ENCODE data around the gene DTX3. TPM values are rescaled to one million over a fixed set of nuclear protein-coding genes. Genes with fewer than 3 reads are reported as not detected.

DTX3 gene
- total RNA-seq, 1 donor from 2014 or later, result 21.7 TPM

DNA sequence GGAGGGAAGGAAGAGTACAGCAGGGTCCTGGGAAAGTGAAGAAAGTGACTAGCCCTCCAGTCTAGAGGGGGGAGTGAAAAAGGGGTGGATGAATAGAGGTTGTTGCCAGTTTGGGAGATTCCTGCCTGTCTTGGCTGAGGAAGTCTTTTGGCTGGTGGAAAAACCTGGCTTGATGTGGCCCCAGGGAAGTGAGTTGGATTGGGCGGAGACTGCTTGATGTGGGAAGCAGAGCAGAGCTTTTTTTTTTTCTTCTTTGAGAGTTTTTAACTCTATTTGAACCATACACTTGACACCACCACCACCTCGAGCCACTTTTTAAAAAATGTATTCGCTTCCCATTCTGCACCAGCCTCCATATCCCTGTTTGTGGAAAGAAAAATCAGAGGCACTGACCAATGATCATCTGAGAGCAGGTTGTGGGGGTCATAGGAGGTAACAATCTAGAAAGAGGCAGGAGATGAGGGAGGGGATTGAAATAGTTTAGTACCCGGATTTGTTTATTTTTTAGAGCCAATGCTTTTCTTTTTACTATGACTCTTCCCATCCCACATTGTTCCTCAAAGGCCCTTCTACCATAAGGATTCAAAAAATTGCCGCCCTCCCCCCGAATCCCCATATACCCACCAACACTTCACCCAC lies 690 bp upstream of the DTX3 start:
- H3K4me3 Mint-ChIP-seq (ENCODE audit: low read depth), result peak overlapping the region; percentile 75
- peaks cover 11% of the 10 kb centered on the region for H3K4me1 Mint-ChIP-seq (ENCODE audit: low read depth)
- no peak for DNase-seq (ENCODE audit: low spot score)
- intact Hi-C loops (cut with micrococcal nuclease), result loop anchor here (1.0 kb wide), 1 partner anchor 13 kb away; the partner anchor contains the start of gene PIP4K2C
- peaks cover 30% of the 10 kb centered on the region for H3K36me3 Mint-ChIP-seq (ENCODE audit: low read depth)
- H3K27ac Mint-ChIP-seq, result peak overlapping the region; percentile 86
- no peaks in the 10 kb centered on the region for H3K27me3 Mint-ChIP-seq (ENCODE audit: low read depth)
- no peaks in the 10 kb centered on the region for H3K9me3 Mint-ChIP-seq

DNA sequence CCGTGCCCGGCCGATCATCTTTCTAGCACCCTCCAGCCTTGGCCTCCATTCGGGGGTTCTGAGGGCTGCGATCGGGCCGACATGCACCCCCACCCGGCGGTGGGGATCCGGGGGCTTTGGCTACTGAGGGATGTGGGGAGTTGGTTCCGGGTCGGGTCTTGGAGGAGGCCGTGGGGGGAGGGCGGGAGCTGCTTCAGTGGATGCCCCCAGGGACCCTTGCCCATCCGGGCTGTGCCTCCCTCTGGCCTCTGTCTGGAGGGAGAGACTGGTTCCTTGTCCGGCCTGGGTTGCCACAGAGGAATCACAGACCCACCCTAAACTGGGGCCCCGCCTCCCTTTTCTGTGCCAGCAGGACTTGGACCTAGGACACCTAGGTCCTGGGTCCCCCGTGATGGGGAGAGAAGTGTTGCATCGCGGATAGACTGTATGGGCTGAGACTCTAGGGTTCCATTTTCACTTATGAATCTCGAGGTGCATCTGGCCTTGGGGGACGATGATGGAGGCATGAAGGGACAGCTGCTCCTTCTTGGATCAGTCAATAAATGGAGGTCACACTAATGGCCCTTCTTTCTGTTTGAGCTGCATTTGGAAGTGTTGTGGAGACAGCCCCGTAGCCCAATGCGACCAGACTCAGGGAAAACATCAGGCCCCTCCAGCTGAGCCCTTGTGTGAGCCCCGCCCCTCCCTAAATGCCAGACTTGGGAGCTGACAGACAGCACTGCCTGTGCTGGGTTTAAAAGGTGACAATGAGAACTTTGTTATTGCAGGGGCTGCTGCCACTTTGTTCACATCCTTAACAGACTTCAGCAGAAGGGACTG lies 577 bp downstream of the DTX3 start:
- no peak for DNase-seq (ENCODE audit: low spot score)
- intact Hi-C loops (cut with micrococcal nuclease), result loop anchor here (1.0 kb wide), 1 partner anchor 14 kb away; the partner anchor contains the start of gene PIP4K2C

DNA sequence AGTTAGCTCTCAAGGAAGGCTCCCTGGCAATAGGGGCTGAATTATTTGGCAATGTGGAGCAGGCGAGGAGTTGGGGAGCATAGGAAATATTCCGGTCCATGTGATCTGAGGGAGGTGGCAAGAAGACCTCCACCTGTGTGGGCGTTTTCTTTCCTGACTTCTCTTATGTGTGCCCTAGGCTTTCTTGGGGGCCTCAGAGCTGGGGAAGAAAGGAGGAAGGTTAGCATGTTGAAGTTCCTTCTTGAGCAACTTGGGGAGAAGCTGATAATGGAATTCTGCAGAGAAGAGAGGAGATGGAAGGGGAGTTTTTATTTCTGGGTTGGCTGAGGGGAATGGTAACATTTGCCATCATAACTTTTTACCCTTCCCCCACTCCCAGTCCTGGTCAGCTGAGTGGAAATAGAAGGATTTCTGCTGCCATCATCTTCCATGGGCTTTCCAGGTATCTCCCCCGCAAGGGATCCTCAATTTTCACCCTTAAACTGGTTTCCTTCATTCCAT lies 1.2 kb downstream of the DTX3 start:
- Mint-ChIP-seq H3K4me1 (ENCODE audit: low read depth) (peaks cover 12% of the 10 kb centered on the region), H3K9me3 (no peaks in the 10 kb centered on the region), H3K36me3 (ENCODE audit: low read depth) (peaks cover 19% of the 10 kb centered on the region), H3K27me3 (ENCODE audit: low read depth) (peaks cover 3% of the 10 kb centered on the region), H3K4me3 (ENCODE audit: low read depth) (peak overlapping the region; percentile 74), H3K27ac (no peak overlapping the region)
- DNase-seq (ENCODE audit: low spot score), result no peak
- intact Hi-C loops (cut with micrococcal nuclease), result no loop called here

More for the DNA sequence above, 577 bp downstream of the DTX3 start:
- Mint-ChIP-seq H3K4me3 (ENCODE audit: low read depth) (peak overlapping the region; percentile 74), H3K27ac (peak overlapping the region; percentile 60), H3K4me1 (ENCODE audit: low read depth) (peaks cover 11% of the 10 kb centered on the region), H3K9me3 (no peaks in the 10 kb centered on the region), H3K27me3 (ENCODE audit: low read depth) (peaks cover under 1% of the 10 kb centered on the region), H3K36me3 (ENCODE audit: low read depth) (peaks cover 20% of the 10 kb centered on the region)

DNA sequence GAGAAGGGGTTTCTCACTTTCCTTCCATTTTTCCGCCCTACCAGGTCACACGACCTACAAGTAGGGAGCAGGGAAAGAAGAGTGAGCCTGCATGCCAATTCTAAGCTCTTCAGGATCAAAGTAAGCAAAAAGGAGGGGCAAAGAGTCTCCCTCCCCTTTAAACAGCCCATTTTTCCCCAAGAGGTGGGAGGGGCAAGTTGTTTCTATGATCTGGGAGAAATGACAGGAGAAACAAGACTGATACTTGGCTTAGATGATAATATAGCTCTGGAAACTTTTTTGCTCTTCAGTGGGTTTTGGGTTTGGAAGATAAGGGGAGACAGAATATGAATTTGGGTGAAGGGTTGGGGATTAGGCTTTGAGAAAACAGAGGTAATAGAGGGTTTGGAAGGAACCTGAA lies 1.8 kb downstream of the DTX3 start:
- peaks cover 3% of the 10 kb centered on the region for H3K27me3 Mint-ChIP-seq (ENCODE audit: low read depth)
- H3K4me3 Mint-ChIP-seq (ENCODE audit: low read depth), result no peak overlapping the region
- intact Hi-C loops (cut with micrococcal nuclease), result no loop called here
- H3K9me3 Mint-ChIP-seq, result no peaks in the 10 kb centered on the region
- H3K4me1 Mint-ChIP-seq (ENCODE audit: low read depth), result peaks cover 12% of the 10 kb centered on the region
- DNase-seq (ENCODE audit: low spot score), result no peak
- no peak overlapping the region for H3K27ac Mint-ChIP-seq
- peaks cover 17% of the 10 kb centered on the region for H3K36me3 Mint-ChIP-seq (ENCODE audit: low read depth)

DNA sequence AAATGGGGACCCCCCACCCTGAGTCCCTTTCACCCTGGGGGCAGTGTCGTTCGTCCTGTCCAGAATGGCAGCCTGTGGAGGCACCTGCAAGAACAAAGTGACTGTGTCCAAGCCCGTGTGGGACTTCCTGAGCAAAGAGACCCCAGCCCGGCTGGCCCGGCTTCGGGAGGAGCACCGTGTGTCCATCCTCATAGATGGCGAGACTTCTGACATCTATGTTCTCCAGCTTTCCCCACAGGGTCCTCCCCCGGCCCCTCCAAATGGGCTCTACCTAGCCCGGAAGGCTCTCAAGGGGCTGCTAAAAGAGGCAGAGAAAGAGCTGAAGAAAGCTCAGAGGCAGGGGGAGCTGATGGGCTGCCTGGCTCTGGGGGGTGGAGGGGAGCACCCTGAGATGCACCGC lies 2.2 kb downstream of the DTX3 start:
- H3K27ac Mint-ChIP-seq, result no peak overlapping the region
- DNase-seq (ENCODE audit: low spot score), result no peak
- peaks cover 13% of the 10 kb centered on the region for H3K36me3 Mint-ChIP-seq (ENCODE audit: low read depth)
- no peak overlapping the region for H3K4me3 Mint-ChIP-seq (ENCODE audit: low read depth)
- intact Hi-C loops (cut with micrococcal nuclease), result no loop called here
- H3K27me3 Mint-ChIP-seq (ENCODE audit: low read depth), result peaks cover 3% of the 10 kb centered on the region
- peaks cover 12% of the 10 kb centered on the region for H3K4me1 Mint-ChIP-seq (ENCODE audit: low read depth)
- no peaks in the 10 kb centered on the region for H3K9me3 Mint-ChIP-seq

DNA sequence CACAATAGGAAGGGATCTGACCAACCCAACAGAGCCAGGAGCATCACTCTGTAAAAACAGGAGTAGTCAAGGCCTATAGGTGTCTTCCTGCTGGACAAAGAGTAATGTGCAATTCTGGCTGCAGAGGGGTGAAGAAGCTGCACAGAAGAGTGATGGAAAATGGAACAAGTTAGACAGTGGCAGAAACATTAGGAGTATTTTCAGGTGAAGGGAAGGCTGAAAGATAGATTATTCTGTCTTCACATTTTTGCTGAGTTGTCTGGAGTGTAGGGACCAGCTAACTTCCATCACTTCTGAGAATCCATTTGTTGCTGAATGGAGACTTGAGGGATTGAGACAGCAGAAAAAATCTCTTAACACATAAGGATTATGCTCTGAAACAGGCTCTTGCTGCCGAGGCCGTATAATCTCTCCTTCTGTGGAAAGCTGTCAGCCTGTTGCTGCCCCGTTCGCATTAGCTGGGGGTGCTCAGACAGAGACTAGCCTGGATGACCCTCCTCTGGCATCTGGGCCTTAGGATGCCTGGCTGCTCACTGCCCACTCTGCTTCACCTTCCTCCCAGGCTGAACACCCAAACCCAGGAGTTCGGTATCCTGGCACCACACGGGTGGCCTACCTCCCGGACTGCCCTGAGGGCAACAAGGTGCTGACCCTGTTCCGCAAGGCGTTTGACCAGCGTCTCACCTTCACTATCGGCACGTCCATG lies 3.5 kb downstream of the DTX3 start:
- no peak for DNase-seq (ENCODE audit: low spot score)
- peaks cover 2% of the 10 kb centered on the region for H3K36me3 Mint-ChIP-seq (ENCODE audit: low read depth)
- H3K4me1 Mint-ChIP-seq (ENCODE audit: low read depth), result peaks cover 12% of the 10 kb centered on the region
- H3K9me3 Mint-ChIP-seq, result no peaks in the 10 kb centered on the region
- no peak overlapping the region for H3K27ac Mint-ChIP-seq
- no peak overlapping the region for H3K4me3 Mint-ChIP-seq (ENCODE audit: low read depth)
- H3K27me3 Mint-ChIP-seq (ENCODE audit: low read depth), result peaks cover 13% of the 10 kb centered on the region
- intact Hi-C loops (cut with micrococcal nuclease), result no loop called here

DNA sequence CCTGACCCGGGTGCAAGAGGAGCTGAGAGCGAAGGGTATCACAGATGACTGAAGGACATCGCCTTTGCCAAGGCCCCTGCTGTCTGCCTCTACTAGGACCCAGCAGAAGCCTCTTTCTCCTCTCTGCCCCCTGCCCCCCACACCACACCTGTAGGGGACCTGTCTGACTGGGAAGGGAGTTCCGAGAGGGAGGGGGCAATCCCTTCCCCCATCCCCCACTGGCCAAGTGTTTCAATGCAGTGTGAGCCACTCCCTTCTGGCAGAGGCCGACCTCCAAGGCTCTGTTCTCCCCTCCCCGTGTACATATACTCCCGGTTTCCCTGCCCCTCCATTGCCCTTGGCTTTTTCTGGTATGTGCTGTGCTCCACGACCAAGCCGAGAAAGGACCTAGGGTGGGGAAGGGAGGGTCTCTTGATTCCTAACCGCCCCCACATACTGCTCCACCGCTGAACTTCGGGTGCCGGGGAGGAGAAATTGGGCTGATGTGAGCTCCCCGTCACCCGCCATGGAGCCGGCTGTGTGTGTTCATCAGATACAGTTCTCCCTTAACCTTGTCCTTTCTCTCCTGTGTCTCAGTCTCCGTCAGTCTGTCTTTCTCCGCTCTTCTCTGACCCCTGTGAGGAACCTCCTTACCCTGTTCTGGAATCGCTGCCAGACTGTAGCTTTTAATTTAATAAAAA lies 4.6 kb downstream of the DTX3 start:
- Mint-ChIP-seq H3K9me3 (no peaks in the 10 kb centered on the region), H3K4me1 (ENCODE audit: low read depth) (peaks cover 10% of the 10 kb centered on the region), H3K4me3 (ENCODE audit: low read depth) (no peak overlapping the region), H3K27ac (no peak overlapping the region), H3K36me3 (ENCODE audit: low read depth) (no peaks in the 10 kb centered on the region), H3K27me3 (ENCODE audit: low read depth) (peaks cover 18% of the 10 kb centered on the region)
- intact Hi-C loops (cut with micrococcal nuclease), result no loop called here
- no peak for DNase-seq (ENCODE audit: low spot score)

DNA sequence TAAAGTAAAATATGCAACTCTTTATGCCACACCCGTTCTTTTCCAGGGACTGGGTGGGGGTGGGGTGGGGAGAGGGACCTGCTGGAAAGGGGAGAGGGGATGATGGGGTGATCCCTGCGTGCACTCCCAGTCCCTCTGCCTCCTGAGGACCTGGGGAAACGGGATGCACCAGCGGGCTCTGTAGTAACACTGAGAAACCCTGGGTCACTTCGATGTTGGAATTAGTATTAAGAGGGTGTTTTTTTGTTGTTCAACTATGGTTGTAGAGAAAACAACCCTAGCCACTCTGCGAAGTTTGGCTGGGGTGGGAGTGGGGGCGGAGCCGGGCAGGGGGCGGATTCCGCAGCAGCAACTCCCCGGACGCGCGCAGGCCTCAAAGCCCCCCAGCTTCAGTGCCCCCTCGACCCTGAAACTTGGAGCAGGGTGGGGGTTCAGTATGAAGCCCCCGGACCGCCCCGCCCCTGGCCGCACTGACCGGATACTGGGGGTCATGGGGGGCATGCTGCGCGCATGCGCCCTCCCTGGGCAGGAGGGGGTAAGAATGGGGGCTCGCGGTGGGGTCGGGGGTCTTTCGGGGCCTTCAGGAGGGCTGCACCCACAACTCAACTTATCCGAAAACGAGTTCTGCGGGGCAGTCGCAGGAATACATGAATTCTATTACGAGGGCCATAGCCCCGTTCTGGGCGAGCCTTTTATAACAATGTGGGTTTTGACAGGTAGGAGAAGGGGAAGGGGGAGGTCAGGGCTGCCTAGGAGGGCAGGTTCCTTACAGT lies 5.3 kb downstream of the DTX3 start:
- Mint-ChIP-seq H3K9me3 (no peaks in the 10 kb centered on the region), H3K4me1 (ENCODE audit: low read depth) (peaks cover 8% of the 10 kb centered on the region), H3K27me3 (ENCODE audit: low read depth) (peaks cover 25% of the 10 kb centered on the region), H3K4me3 (ENCODE audit: low read depth) (peak overlapping the region; percentile 73), H3K36me3 (ENCODE audit: low read depth) (no peaks in the 10 kb centered on the region), H3K27ac (no peak overlapping the region)
- no peak for DNase-seq (ENCODE audit: low spot score)
- intact Hi-C loops (cut with micrococcal nuclease), result no loop called here

DNA sequence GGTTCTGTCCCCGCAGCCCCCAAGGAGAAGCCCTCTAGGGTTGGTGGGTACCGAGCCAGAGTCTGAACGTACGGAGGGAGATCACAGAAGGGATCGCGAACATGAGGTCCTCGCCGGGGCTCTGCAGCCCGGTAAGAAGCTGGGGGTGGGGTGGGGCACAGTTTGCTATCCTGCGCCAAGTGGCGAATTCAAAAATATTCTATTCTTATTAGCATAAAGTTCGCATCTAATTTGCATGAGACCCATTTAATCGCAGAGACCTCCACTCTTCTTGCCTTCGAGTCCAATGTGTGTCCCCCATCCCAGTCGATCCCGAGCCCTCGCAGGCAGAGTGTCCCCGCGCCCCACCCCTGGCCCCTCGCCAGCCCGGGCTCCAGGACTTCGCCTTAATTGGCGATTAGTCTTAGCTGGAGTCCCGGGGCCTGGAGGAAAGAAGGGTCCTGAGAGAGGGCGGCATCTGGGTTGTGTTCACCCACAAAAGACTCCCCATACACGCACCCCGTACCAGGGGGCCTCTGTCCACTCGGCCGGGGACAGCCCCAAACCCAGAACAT lies 6.0 kb downstream of the DTX3 start:
- Mint-ChIP-seq H3K4me1 (ENCODE audit: low read depth) (peaks cover 6% of the 10 kb centered on the region), H3K36me3 (ENCODE audit: low read depth) (no peaks in the 10 kb centered on the region), H3K9me3 (no peaks in the 10 kb centered on the region), H3K4me3 (ENCODE audit: low read depth) (peak overlapping the region; percentile 73), H3K27ac (no peak overlapping the region), H3K27me3 (ENCODE audit: low read depth) (peaks cover 28% of the 10 kb centered on the region)
- intact Hi-C loops (cut with micrococcal nuclease), result no loop called here
- DNase-seq (ENCODE audit: low spot score), result no peak

DNA sequence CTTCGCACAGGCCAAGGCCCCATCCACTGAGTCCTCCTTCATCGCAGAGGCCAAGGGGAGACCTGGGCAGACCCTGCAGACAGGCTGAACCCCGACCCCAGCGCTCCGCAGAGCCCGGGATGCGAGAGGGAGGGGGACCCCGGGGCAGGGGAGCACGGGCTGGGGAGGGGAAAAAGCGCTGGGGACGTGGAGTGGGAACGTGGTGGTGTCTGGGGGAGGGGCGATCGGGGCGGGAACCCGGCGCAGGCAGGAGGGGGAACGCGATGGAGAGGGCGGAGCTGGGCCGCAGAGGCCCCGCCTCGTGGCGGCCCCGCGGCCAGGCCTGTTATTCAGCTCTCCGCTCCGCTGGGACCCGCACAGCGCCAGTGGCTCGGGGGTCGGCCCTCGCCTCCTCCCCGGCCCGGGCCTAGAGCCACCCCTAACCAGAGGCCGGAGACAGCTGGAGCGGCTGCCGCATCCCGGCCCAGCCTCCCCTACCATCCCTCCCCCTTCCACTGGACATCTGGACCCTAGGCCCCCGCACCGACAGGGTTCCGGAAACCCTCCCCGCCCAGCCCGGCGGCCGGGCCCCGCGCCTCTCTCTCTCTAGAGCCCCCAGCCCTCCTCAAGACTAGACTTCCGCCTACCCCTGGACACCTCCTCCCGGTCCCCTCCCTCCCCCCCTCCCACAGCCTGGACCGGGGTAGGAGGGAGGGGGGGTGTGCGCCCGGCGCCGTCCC lies 6.6 kb downstream of the DTX3 start, which contains the start of gene ARHGEF25:
Gene ARHGEF25, plus strand, starts transcription at position 328 of the 719 bp plus-strand sequence. CDS start 460 bp downstream, outside the sequence.
- intact Hi-C loops (cut with micrococcal nuclease), result no loop called here
- H3K9me3 Mint-ChIP-seq, result no peaks in the 10 kb centered on the region
- DNase-seq (ENCODE audit: low spot score), result no peak
- peaks cover 3% of the 10 kb centered on the region for H3K4me1 Mint-ChIP-seq (ENCODE audit: low read depth)
- no peak within 1 kb of the TSS for H3K27ac Mint-ChIP-seq
- peaks cover 34% of the 10 kb centered on the region for H3K27me3 Mint-ChIP-seq (ENCODE audit: low read depth)
- H3K4me3 Mint-ChIP-seq (ENCODE audit: low read depth), result peak within 1 kb of the TSS; percentile 73
- H3K36me3 Mint-ChIP-seq (ENCODE audit: low read depth), result no peaks in the 10 kb centered on the region

Measured in activated T-helper 2 cell treated with anti-CD3 and anti-CD28 coated beads, Interferon-gamma antibody, Interleukin-2, Interleukin-4, amounts not matched to agents 10 μg/mL and 5 μg/mL and 100 μg/mL, durations not matched to agents 14 hours and 24 hours and 36 hours (primary cell).